Choroid plexus epithelial cell (primary cell): ENCODE measurements around the gene TRMO.

ENCODE experiments used
- DNase-seq: peaks from one replicate; pipeline ENCODE4 v3.0.0-alpha.2; 2010; ENCODE audit warnings: low read depth
- H3K4me3 ChIP-seq: 2 replicates; pipeline ENCODE4 v1.5.1; 2011; ENCODE audit warnings: low read depth, mild to moderate bottlenecking, control low read depth, low read length, moderate library complexity
- CTCF ChIP-seq: conservative IDR thresholded peaks from 2 replicates; pipeline ENCODE4 v1.5.1; 2011; ENCODE audit warnings: low read depth, mild to moderate bottlenecking, control low read depth, inconsistent platforms, low read length, moderate library complexity

Gene TRMO

GRCh38 chr9:97858393-97858713 is 63.9 kb downstream of the TRMO start:
- TF ChIP-seq CTCF: no peak
- DNase-seq: no peak
- H3K4me3 ChIP-seq: no peak overlapping the region

DNA sequence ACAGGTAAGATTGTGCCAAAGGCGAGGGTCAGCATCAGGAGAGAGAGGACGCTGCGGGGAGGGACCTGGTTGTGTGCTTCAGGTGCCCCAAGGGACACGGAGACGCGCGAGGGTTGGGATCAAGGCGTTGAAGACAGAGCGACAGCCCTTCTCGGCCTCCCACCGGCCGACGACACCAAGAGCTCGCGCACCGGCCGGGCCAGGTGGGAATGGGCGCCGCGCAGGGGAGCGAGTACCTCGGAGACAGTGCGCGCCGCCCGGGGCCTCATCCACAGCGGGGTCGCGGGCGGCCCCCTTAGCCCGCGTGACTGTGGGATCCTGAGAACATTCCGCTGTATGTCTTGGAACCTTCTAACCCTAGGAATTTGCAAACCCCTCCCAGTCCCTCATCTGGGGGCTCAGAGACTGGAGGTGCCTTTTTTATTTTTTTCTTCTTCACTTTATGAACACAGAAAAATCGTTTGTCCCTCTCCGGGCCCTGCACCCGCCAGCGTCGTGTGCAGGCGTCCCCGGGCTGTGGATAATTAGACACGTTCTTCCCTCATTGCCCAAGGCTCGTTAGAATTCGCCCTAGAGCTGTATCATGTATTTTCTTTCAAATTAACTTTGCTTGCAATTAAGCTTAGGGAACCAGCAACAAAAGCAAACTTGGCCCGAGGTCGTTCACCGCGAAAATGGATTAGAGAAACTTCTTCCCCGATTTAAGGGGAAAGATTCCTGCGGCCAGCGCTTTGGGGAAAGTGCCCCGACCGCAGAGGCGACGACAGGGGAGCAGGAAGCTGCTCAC is 64.5 kb downstream of the TRMO start:
- no peak overlapping the region for H3K4me3 ChIP-seq

GRCh38 chr9:97856857-97857605 is 65.3 kb downstream of the TRMO start:
- no peak for DNase-seq
- no peak for TF ChIP-seq CTCF
- no peak overlapping the region for H3K4me3 ChIP-seq

More for the DNA sequence above, 64.5 kb downstream of the TRMO start:
- no peak for DNase-seq
- TF ChIP-seq CTCF: no peak

DNA sequence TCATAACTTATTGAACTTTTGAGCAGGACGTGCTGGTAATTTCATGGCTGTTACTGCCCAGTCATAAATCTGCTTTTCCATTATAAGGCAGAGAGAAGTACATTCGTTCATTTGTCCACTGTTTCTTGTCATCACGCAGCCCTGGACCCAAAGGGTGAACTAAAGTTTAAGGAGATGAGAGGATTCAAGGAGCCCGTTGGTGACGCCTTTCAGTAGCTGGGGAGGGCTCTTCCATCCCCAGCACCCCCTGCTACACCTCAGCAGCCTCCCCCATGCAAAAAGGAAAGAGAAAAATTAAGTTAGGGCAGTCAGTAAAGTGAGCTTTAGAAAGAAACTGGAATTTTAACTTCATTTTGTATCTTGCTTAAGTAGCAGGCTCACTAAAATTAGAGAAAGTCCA is 66.4 kb downstream of the TRMO start:
- no peak overlapping the region for H3K4me3 ChIP-seq
- DNase-seq: no peak
- no peak for TF ChIP-seq CTCF

DNA sequence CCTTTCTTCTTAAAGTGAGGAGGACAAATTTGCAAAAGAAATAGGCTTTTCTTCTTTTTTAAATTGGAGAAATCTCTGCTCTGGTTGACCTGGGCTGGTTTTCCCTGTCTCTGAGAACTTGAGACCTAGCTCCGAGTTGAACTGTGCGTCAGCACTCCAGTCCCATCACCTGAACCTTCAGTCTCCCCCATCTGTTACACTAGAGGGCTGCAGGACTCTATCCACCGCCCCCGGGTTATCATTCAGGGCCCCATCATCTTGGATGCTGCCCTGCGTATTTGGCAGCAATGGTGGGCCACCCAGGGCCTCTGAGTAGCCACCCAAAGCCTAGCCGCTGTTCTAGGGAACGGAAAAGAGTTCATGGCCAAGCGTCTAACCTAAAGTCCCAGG is 66.8 kb downstream of the TRMO start:
- TF ChIP-seq CTCF: no peak
- DNase-seq: no peak
- no peak overlapping the region for H3K4me3 ChIP-seq

- no peak for TF ChIP-seq CTCF
- H3K4me3 ChIP-seq: no peak overlapping the region
- DNase-seq: no peak
Observed at GRCh38 chr9:97854696-97855485, 67.4 kb downstream of the TRMO start.
